MM.1S (cell line): ENCODE data around the gene PITPNM3.

Source experiments
- CTCF ChIP-seq: fragments of 300-600 bp; sonication (generic); IDR thresholded peaks from 2 replicates; pipeline ENCODE4 v1.5.1; 2016; ENCODE audit warnings: antibody characterized with exemption, low read length, mixed read lengths
- EZH2 ChIP-seq: fragments of 300-600 bp; sonication (generic); optimal IDR thresholded peaks from 2 replicates; pipeline ENCODE3; 2017; ENCODE audit warnings: low read depth, mild to moderate bottlenecking, antibody characterized with exemption, low read length, mixed read lengths
- EZH2phosphoT487 ChIP-seq: fragments of 300-600 bp; sonication (generic); IDR thresholded peaks from 2 replicates; pipeline ENCODE4 v1.6.1; 2018; ENCODE audit warnings: antibody characterized with exemption, low read length

GRCh38 chr17:6578491-6578890 lies 22.1 kb upstream of the PITPNM3 start:
- TF ChIP-seq EZH2: no peak
- TF ChIP-seq CTCF: no peak
- TF ChIP-seq EZH2phosphoT487: no peak
